ENCODE measurements around the gene S100A3. TPM values are rescaled to one million over a fixed set of nuclear protein-coding genes. Genes with fewer than 3 reads are reported as not detected.
A peak's percentile ranks its signal among the peaks of the same experiment; 100 is the strongest.
"Not testable (repeated sequence)": the region's sequence is repeated elsewhere in the genome, so short reads cannot be mapped to it uniquely, and the experiment has no call there.

The S100A3 gene, protein sequence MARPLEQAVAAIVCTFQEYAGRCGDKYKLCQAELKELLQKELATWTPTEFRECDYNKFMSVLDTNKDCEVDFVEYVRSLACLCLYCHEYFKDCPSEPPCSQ
- total RNA-seq, result 1 to 10 TPM; 4.1 to 8.3 TPM
- long read RNA-seq, donor 1, partial matches to known transcripts, result 1 of 4 reads
- long read RNA-seq, donor 1, other reads (novel, unspliced or antisense), result 1 of 4 reads
- long read RNA-seq, donor 2, partial matches to known transcripts, result 0 of 2 reads
- long read RNA-seq, donor 2, other reads (novel, unspliced or antisense), result 0 of 2 reads

DNA sequence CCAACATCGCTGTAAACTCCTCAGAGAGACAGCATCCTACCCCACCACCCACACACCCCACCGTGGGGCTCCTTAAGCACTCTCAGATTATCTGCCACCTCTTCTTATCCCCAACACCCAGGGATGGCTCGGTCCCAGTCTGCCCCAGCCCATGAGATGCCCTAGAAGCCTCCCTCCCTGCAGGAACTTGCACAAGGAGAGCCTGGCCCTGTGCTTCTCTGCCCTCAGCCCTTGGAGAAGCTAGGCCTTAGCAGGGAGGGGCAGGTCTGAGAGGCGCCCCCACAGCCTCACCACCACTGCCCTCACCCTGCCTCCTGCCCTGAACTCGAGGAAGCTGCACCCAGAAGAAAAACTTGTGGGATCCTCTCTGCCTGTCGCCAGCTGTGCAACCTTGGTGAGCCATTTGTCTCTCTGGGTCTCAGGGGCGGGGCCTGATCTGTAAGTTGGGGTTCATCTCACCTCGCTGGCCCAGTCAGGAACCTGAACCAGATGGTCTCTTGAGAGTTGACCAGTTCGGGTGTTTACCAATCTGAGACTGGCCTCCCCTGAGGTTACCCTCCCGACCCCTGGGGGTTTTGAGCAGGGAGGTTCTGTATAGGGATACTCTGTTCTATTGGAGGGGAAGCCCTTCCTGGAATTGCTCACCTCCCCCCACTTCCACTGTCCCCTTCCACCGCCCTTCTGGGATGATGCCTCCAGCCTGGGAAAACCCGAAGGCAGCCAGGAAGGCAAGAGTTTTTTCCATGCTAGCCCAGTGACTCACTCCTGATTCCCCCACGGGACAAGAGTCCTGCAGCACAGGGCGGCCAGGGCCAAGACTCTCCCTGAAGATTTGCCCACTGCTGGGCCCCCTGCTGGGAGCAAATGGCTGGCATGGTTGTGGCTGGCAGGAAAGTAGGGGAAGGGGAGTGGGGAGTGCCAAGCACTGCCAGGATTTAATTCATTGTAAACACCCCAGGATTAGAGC lies at the start of gene S100A3:
TSS of gene S100A3 (minus strand) at position 537 of the 967 bp plus-strand sequence. CDS start 773 bp downstream, outside the sequence.
- intact Hi-C loops (cut with DNase I), result no loop called here
- peak; percentile 94 for DNase-seq (ENCODE audit: low spot score)

DNA sequence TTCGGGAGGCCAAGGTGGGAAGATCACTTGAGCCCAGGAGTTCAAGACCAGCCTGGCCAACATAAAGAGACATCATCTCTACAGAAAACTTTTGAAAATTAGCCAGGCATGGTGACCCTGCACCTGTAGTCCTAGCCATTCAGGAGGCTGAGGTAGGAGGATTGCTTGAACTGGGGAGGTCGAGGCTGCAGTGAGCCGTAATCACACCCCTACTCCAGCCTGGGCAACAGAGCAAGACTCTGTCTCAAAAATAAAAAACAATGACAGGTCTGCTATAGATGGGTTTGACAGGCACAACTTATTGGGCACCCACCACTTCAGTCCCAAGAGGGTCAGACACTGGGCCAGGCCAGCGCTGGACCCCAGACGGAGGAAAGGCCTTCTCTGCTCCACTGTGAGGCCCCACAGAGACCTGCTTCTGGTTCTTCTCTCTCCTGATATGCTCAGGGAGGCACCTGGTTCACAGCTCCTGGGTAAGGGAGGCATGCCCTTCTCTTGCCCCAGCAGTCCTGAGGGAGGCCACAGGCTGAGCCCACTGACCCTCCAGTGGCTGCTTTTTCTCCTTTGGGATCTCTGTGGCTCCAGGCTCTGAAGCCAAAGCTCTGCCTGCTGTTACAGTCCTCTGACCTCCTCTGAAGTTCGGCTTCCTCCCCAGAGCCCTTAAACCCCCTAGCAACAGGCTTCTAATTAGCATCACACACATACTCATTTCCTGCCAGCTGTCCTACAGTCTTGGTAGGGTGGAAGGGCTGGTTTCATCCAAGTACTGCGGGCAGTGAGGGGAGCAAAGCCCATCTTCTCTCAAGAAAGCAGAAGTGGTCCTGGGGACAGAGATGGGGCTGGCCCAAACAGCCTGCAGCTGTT lies 49.5 kb upstream of the S100A3 start:
- intact Hi-C loops (cut with DNase I), result no loop called here
- peak; percentile 55 for DNase-seq (ENCODE audit: low spot score)

DNA sequence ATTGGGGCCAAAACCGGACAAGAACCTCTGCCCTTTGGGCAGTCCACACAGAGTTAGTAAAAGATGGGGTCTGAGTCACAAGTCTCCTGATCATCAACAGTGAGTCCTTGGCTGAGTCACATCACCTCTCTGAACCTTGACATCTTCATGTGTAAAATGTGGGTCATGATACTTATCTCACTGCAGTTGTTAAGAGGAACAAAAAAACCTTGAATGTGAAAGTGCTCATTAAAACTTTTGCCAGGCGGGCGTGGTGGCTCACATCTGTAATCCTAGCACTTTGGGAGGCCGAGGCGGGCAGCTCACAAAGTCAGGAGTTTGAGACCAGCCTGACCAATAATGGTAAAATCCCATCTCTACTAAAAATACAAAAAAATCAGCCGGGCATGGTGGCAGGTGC lies 48.1 kb upstream of the S100A3 start:
- DNase-seq (ENCODE audit: low spot score), result peak; percentile 34
- intact Hi-C loops (cut with DNase I), result no loop called here

DNA sequence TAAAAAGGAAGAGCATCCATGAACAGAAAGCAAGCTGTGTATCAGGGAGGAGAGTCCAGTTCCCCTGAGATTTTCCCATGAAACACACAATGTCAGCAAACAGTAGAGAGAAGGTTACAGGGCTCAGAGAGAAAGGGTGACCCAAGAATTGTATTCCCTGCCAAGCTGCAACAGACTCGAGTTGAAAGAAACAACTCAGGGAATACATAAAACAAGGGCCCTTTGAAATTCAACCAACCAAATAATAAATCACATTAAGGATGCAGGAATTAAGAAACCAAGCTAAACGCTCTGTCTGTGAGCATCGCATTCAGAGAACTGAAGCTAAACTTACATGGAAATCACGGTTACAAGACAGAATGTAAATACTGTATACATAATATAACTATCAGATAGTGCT lies 43.7 kb upstream of the S100A3 start:
- intact Hi-C loops (cut with DNase I), result no loop called here
- DNase-seq (ENCODE audit: low spot score), result no peak

DNA sequence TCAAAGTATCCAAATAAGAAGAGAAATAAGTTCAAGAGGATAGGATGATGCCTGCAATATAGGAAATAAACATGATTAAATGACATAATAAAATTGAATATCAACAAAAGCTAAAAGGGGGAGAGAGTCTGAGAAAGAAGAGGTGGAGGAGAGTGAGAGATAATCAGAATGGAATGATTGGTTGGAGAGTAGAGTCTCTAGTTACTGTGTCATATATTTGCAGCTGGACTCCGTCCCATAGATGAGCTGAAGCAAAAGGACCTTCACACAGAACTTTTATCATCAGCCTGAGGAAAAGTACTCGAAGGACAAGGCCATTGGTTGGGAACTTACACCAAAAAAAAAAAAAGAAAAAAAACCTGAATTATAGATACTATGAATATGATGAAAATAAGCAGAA lies 39.4 kb upstream of the S100A3 start:
- no peak for DNase-seq (ENCODE audit: low spot score)
- intact Hi-C loops (cut with DNase I), result no loop called here

DNA sequence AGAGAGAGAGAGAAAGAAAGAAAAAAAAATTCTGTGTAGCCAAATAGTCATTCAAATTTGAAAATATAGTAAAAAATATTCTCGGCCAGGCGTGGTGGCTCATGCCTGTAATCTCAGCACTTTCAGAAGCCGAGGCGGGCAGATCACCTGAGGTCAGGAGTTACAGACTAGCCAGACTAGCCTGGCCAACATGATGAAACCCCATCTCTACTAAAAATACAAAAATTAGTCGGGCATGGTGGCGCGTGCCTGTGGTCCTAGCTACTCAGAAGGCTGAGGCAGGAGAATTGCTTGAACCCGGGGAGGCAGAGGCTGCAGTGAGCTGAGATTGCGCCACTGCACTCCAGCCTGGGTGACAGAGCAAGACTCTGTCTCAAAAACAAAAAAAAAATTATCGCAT lies 39.0 kb upstream of the S100A3 start:
- DNase-seq (ENCODE audit: low spot score), result peak; percentile 32
- intact Hi-C loops (cut with DNase I), result not testable (repeated sequence)

DNA sequence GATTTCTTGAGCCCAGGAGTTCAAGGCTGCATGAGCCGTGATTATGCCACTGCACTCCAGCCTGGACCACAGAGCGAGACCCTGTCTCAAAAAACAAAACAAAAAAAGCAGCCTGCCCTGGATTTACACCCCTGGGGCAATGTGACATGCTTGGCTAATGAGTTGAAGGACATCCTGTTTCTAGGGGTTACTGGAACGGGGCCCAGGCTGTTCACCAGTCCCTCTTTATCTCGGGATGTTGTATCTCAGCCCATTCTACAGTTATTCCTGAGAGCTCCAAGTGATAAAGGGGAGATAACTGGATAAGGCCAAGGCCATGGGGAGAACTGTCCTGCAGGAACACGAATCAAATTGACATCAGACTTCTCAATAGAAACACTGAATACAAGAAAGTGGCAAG lies 38.3 kb upstream of the S100A3 start:
- intact Hi-C loops (cut with DNase I), result no loop called here
- DNase-seq (ENCODE audit: low spot score), result peak; percentile 5

DNA sequence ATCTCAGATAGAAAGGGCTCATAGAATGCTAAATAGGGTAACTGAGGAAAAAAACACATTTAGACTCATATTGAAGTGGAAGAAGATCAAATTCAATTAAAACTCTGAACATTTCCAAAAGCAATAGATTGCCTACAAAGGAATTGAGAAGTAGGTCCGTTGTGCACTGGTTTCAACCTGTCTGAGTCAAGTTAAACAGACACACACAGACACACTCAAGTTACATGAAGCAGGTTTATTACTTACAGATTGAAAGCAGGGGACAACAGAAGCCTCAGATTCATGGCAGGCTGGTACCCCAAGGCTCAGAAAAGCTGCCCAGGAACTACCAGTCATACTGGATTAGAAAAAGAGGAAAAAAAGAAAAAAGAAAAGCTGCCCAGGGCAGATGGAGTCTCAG lies 37.3 kb upstream of the S100A3 start:
- intact Hi-C loops (cut with DNase I), result no loop called here
- DNase-seq (ENCODE audit: low spot score), result peak; percentile 29

DNA sequence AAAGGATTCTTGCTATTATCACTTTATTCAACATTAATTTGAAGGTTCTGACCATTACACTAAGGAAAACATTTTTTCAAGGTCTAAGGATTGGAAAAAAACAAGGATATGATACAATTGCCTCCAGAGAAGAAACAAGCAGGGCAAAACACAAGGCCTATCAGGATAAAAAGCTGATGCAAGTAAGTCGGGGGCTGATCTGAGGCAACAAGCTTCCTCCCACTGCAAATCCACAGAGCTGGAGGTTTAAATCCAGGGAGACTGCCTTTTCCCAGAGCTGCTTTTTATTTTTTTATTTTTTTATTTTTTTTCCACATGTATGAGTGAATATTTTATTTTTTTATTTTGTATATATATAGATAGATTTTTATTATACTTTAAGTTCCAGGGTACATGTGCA lies 35.9 kb upstream of the S100A3 start:
- intact Hi-C loops (cut with DNase I), result no loop called here
- no peak for DNase-seq (ENCODE audit: low spot score)

DNA sequence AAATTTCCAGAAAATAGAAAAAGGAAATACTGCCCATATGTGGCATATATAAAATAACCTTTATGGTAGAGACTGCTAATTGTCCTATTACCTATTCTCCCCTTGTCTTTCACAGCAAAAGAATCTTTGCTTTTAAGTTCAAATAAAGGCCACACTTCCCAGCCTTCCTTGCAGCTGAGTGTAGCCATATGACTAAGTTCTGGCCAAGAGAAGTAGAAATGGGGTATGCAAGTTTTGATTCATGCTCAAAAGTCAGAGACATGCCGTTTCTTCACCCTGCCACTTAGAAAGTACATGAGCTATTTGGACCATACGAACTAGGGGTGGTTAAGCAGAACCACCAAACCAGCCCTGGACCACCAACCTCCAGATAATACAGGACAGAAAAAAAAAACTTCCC lies 34.9 kb upstream of the S100A3 start:
- DNase-seq (ENCODE audit: low spot score), result no peak
- intact Hi-C loops (cut with DNase I), result no loop called here

DNA sequence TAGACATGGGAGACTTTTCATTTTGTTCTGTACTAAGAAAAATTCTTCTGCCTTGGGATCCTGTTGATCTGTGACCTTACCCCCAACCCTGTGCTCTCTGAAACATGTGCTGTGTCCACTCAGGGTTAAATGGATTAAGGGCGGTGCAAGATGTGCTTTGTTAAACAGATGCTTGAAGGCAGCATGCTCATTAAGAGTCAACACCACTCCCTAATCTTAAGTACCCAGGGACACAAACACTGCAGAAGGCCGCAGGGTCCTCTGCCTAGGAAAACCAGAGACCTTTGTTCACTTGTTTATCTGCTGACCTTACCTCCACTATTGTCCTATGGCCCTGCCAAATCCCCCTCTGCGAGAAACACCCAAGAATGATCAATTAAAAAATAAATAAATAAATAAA lies 34.5 kb upstream of the S100A3 start:
- DNase-seq (ENCODE audit: low spot score); intact Hi-C loops (cut with DNase I): not testable (repeated sequence)

DNA sequence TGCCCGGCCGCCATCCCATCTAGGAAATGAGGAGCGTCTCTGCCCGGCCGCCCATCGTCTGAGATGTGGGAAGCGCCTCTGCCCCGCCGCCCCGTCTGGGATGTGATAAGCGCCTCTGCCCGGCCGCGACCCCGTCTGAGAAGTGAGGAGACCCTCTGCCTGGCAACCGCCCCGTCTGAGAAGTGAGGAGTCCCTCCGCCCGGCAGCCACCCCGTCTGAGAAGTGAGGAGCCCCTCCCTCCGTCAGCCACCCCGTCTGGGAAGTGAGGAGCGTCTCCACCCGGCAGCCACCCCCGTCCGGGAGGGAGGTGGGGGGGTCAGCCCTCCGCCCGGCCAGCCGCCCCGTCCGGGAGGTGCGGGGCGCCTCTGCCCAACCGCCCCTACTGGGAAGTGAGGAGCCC lies 33.8 kb upstream of the S100A3 start:
- intact Hi-C loops (cut with DNase I), result not testable (repeated sequence)
- DNase-seq (ENCODE audit: low spot score), result peak; percentile 51

DNA sequence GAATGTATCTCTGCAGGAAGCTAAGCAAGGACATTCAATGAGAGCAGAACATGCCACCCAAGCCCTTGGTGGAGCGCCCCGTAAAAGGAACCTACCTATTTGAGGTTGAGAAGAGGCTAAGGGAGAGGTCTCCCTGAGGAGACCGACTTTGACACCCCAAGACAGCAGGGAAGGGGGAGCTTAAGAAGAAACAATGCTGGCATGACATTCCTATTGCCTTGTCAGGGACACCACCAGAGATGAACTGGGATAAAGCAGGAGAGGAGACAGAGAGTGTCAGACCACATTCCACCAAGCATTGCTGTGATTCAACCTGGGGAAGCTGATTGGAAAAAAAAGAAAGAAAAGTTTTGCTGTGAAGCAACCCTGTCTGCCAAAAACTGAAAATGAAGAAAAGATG lies 29.9 kb upstream of the S100A3 start:
- intact Hi-C loops (cut with DNase I), result no loop called here
- peak; percentile 10 for DNase-seq (ENCODE audit: low spot score)

DNA sequence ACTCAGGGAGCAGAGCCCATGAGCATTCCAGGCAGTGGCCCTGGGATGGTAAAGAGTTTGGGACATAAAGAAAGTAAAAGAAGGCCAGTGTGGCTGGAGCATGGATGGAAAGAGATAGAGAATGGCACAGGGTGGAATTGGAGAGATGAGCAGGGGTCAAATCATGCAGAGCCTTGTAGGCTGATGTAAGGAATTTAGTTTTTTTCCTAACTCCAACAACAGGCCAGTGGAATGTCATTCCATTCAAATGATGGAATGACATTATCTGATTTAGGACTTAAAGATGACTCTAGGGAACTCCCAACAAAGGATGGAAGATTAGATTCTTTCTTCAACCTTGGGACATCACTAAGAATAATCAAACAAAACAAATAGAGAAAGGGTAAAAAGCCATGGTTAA lies 29.4 kb upstream of the S100A3 start:
- intact Hi-C loops (cut with DNase I), result no loop called here
- DNase-seq (ENCODE audit: low spot score), result no peak

DNA sequence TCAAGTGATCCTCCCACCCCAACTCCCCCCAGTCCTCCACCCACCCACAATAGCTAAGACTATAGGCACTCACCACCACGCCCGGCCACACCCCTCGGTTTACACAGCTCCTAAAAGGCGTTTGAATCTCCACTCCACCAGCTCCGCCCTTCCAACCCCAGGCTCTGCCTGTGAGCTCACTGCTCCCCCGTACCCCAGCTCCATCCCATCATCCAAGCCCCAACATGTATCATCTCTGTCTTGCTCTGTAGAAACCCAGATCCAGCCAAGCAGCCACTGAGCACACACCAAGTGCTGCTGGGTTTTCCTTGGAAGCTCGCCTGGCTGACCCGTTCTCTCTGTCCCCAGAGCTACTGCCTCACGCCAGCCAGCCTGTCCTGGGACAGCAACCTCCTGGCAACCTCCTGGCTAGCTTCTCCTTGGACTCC lies 28.6 kb upstream of the S100A3 start:
- intact Hi-C loops (cut with DNase I), result no loop called here
- peak; percentile 85 for DNase-seq (ENCODE audit: low spot score)

DNA sequence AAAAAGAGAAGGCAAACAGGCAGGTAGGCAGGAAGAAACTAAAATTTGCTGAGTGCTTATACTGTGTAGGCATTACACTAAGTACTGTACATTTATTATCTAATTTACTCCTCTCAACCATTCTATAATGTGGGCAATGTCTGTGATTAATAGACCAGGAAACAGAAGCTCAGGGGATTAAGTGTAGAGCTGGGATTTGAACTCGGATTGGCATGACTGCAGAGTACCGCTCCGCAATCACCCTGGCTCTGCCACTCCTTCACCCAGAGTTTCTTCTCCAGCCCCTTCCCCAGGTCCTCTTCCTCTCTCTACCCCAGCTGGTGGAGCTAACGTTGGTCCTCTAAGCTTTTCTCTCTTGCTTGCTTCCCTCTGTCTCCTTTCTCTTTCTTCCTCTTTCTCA lies 28.1 kb upstream of the S100A3 start:
- intact Hi-C loops (cut with DNase I), result no loop called here

DNA sequence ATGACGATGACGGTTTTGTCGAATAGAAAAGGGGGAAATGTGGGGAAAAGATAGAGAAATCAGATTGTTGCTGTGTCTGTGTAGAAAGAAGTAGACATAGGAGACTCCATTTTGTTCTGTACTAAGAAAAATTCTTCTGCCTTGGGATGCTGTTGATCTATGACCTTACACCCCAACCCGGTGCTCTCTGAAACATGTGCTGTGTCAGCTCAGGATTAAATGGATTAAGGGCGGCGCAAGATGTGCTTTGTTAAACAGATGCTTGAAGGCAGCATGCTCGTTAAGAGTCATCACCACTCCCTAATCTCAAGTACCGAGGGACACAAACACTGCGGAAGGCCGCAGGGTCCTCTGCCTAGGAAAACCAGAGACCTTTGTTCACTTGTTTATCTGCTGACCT lies 26.4 kb upstream of the S100A3 start:
- intact Hi-C loops (cut with DNase I), result not testable (repeated sequence)
- DNase-seq (ENCODE audit: low spot score), result peak; percentile 4

More for the DNA sequence above, 28.1 kb upstream of the S100A3 start:
- DNase-seq (ENCODE audit: low spot score), result no peak

DNA sequence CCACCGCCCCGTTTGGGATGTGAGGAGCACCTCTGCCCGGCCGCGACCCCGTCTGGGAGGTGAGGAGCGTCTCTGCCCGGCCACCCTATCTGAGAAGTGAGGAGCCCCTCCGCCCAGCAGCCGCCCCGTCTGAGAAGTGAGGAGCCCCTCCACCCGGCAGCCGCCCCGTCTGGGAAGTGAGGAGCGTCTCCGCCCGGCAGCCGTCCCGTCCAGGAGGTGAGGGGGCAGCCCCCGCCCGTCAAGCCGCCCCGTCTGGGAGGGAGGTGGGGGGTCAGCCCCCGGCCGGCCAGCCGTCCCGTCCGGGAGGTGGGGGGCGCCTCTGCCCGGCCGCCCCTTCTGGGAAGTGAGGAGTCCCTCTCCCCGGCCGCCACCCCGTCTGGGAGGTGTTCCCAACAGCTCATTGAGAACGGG lies 26.0 kb upstream of the S100A3 start:
- intact Hi-C loops (cut with DNase I), result not testable (repeated sequence)
- peak; percentile 69 for DNase-seq (ENCODE audit: low spot score)

DNA sequence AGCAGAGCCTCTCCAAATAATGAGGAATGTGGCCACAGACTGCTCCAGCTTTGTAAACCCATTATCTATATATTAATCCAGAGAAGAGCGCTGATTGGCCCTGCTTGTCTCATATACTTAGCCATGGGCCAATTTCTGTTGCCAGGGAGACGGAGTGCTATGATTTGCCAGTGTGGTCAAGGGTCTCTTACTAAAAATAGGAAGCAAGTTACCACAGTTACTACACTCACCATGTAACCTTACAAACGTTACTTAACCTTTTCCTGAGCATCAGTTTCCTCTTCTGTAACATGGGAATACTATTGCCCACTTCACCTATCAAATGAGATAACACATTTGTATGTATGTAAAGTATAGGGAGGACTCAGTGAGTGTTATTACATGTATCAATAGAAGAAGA lies 24.3 kb upstream of the S100A3 start:
- DNase-seq (ENCODE audit: low spot score), result peak; percentile 4
- intact Hi-C loops (cut with DNase I), result loop anchor here (5.0 kb wide), 3 partner anchors 44 to 221 kb away; partner anchors contain the start of gene S100A14 (in 1 of the 2)
